ENCODE results near the gene MAGI2. TPM values are rescaled to one million over a fixed set of nuclear protein-coding genes. Genes with fewer than 3 reads are reported as not detected.

Gene MAGI2
- total RNA-seq, 1 experiment from 2014 or later = 0.84 TPM

- DNase-seq (ENCODE audit: low read depth) = no peak
- in situ Hi-C loops (cut with HindIII; ENCODE audit: low pct_unique_long_range_greater_than_20kb, low sequenced_read_pairs) = no loop called here
Measured at GRCh38 chr7:78114993-78115392, 1338.5 kb downstream of the MAGI2 start.

- in situ Hi-C loops (cut with HindIII; ENCODE audit: low pct_unique_long_range_greater_than_20kb, low sequenced_read_pairs) = no loop called here
- DNase-seq (ENCODE audit: low read depth) = no peak
Measured at GRCh38 chr7:78112488-78112887, 1341.0 kb downstream of the MAGI2 start.

GRCh38 chr7:78111386-78111785, 1342.1 kb downstream of the MAGI2 start:
- in situ Hi-C loops (cut with HindIII; ENCODE audit: low pct_unique_long_range_greater_than_20kb, low sequenced_read_pairs) = no loop called here
- no peak for DNase-seq (ENCODE audit: low read depth)

GRCh38 chr7:78103475-78103874, 1350.0 kb downstream of the MAGI2 start:
- in situ Hi-C loops (cut with HindIII; ENCODE audit: low pct_unique_long_range_greater_than_20kb, low sequenced_read_pairs) = no loop called here
- no peak for DNase-seq (ENCODE audit: low read depth)

GRCh38 chr7:78101076-78101475, 1352.4 kb downstream of the MAGI2 start:
- in situ Hi-C loops (cut with HindIII; ENCODE audit: low pct_unique_long_range_greater_than_20kb, low sequenced_read_pairs) = no loop called here
- no peak for DNase-seq (ENCODE audit: low read depth)

- peak; percentile 53 for DNase-seq (ENCODE audit: low read depth)
- in situ Hi-C loops (cut with HindIII; ENCODE audit: low pct_unique_long_range_greater_than_20kb, low sequenced_read_pairs) = no loop called here
Measured at GRCh38 chr7:78099715-78100394, 1353.6 kb downstream of the MAGI2 start.

- DNase-seq (ENCODE audit: low read depth) = no peak
- in situ Hi-C loops (cut with HindIII; ENCODE audit: low pct_unique_long_range_greater_than_20kb, low sequenced_read_pairs) = no loop called here
Measured at GRCh38 chr7:78095549-78095948, 1357.9 kb downstream of the MAGI2 start.

GRCh38 chr7:78092331-78092730, 1361.1 kb downstream of the MAGI2 start:
- no peak for DNase-seq (ENCODE audit: low read depth)
- in situ Hi-C loops (cut with HindIII; ENCODE audit: low pct_unique_long_range_greater_than_20kb, low sequenced_read_pairs) = no loop called here

GRCh38 chr7:78090616-78091015, 1362.9 kb downstream of the MAGI2 start:
- in situ Hi-C loops (cut with HindIII; ENCODE audit: low pct_unique_long_range_greater_than_20kb, low sequenced_read_pairs) = no loop called here
- DNase-seq (ENCODE audit: low read depth) = no peak

- DNase-seq (ENCODE audit: low read depth) = no peak
- in situ Hi-C loops (cut with HindIII; ENCODE audit: low pct_unique_long_range_greater_than_20kb, low sequenced_read_pairs) = no loop called here
Measured at GRCh38 chr7:78083476-78084120, 1369.9 kb downstream of the MAGI2 start.

- in situ Hi-C loops (cut with HindIII; ENCODE audit: low pct_unique_long_range_greater_than_20kb, low sequenced_read_pairs) = no loop called here
- no peak for DNase-seq (ENCODE audit: low read depth)
Measured at GRCh38 chr7:78082556-78082955, 1370.9 kb downstream of the MAGI2 start.

- no peak for DNase-seq (ENCODE audit: low read depth)
- in situ Hi-C loops (cut with HindIII; ENCODE audit: low pct_unique_long_range_greater_than_20kb, low sequenced_read_pairs) = no loop called here
Measured at GRCh38 chr7:78081888-78082287, 1371.6 kb downstream of the MAGI2 start.

- in situ Hi-C loops (cut with HindIII; ENCODE audit: low pct_unique_long_range_greater_than_20kb, low sequenced_read_pairs) = no loop called here
- DNase-seq (ENCODE audit: low read depth) = no peak
Measured at GRCh38 chr7:78081344-78081743, 1372.1 kb downstream of the MAGI2 start.

GRCh38 chr7:78080811-78081210, 1372.7 kb downstream of the MAGI2 start:
- in situ Hi-C loops (cut with HindIII; ENCODE audit: low pct_unique_long_range_greater_than_20kb, low sequenced_read_pairs) = no loop called here
- DNase-seq (ENCODE audit: low read depth) = no peak

GRCh38 chr7:78080241-78080640, 1373.2 kb downstream of the MAGI2 start:
- no peak for DNase-seq (ENCODE audit: low read depth)
- in situ Hi-C loops (cut with HindIII; ENCODE audit: low pct_unique_long_range_greater_than_20kb, low sequenced_read_pairs) = no loop called here

GRCh38 chr7:78074713-78075112, 1378.8 kb downstream of the MAGI2 start:
- in situ Hi-C loops (cut with HindIII; ENCODE audit: low pct_unique_long_range_greater_than_20kb, low sequenced_read_pairs) = no loop called here
- DNase-seq (ENCODE audit: low read depth) = no peak

GRCh38 chr7:78073609-78074382, 1379.7 kb downstream of the MAGI2 start:
- DNase-seq (ENCODE audit: low read depth) = no peak
- in situ Hi-C loops (cut with HindIII; ENCODE audit: low pct_unique_long_range_greater_than_20kb, low sequenced_read_pairs) = no loop called here

- DNase-seq (ENCODE audit: low read depth) = no peak
- in situ Hi-C loops (cut with HindIII; ENCODE audit: low pct_unique_long_range_greater_than_20kb, low sequenced_read_pairs) = no loop called here
Measured at GRCh38 chr7:78072201-78072590, 1381.3 kb downstream of the MAGI2 start.

- no peak for DNase-seq (ENCODE audit: low read depth)
- in situ Hi-C loops (cut with HindIII; ENCODE audit: low pct_unique_long_range_greater_than_20kb, low sequenced_read_pairs) = no loop called here
Measured at GRCh38 chr7:78071491-78072200, 1381.8 kb downstream of the MAGI2 start.
